GM23338 (cell line): ENCODE measurements around the gene BAHCC1.

Experiments
- CTCF ChIP-seq, 2 experiments: fragments of 200-600 bp in 1 of 2; sonication (generic) in 1 of 2; conservative IDR thresholded peaks; 2 replicates each; pipeline versions ENCODE4 v1.5.1 to v1.6.1; 2016 to 2017; ENCODE audit warnings: antibody characterized with exemption in 2 of 2, low read depth in 2 of 2, mild to moderate bottlenecking in 2 of 2, moderate library complexity in 1 of 2
- ETS1 ChIP-seq: IDR thresholded peaks from 2 replicates; pipeline ENCODE4 v1.6.1; 2016; ENCODE audit warnings: antibody characterized with exemption
- EZH2 ChIP-seq: fragments of 200-600 bp; sonication (generic); IDR thresholded peaks from one replicate; pipeline ENCODE4 v1.8.0; 2017; ENCODE audit warnings: antibody characterized with exemption, mild to moderate bottlenecking, low read depth; ENCODE audit not compliant: unreplicated experiment
- EZH2phosphoT487 ChIP-seq: fragments of 200-600 bp; sonication (generic); IDR thresholded peaks from one replicate; pipeline ENCODE4 v1.8.1; 2018; ENCODE audit warnings: antibody characterized with exemption; ENCODE audit not compliant: unreplicated experiment
- JUNB ChIP-seq: IDR thresholded peaks from one replicate; pipeline ENCODE4 v1.6.1; 2016; ENCODE audit warnings: antibody characterized with exemption; ENCODE audit not compliant: unreplicated experiment
- POLR2AphosphoS5 ChIP-seq: IDR thresholded peaks from 2 replicates; pipeline ENCODE4 v1.6.1; 2016; ENCODE audit warnings: antibody characterized with exemption, low read depth
- REST ChIP-seq: IDR thresholded peaks from one replicate; pipeline ENCODE4 v1.6.1; 2018; ENCODE audit warnings: antibody characterized with exemption; ENCODE audit not compliant: unreplicated experiment
- ZNF462 ChIP-seq: fragments of 250-450 bp; sonication (Bioruptor Pico); IDR thresholded peaks from 2 replicates; pipeline ENCODE4 v1.5.0; 2020; ENCODE audit warnings: mild to moderate bottlenecking, moderate library complexity

- TF ChIP-seq CTCF (conservative IDR thresholded peaks at IDR 0.05; ENCODE audit: low read depth in 2 of 2) (no peak), EZH2 (no peak), EZH2phosphoT487 (no peak), ETS1 (no peak), JUNB (no peak), POLR2AphosphoS5 (no peak), REST (no peak), ZNF462 (CRISPR knock-in tag) (no peak)
These were observed 32.2 kb downstream of the BAHCC1 start for GRCh38 chr17:81427173-81428120.
